Epithelial cell of proximal tubule (primary cell): ENCODE data around the gene IL9. TPM values are rescaled to one million over a fixed set of nuclear protein-coding genes. Genes with fewer than 3 reads are reported as not detected.

ENCODE experiments used
- DNase-seq: peaks from one replicate; pipeline ENCODE4 v3.0.0-alpha.2; 2011; ENCODE audit warnings: low read depth
- H3K4me3 ChIP-seq: 2 replicates; pipeline ENCODE4 v1.5.1; 2011; ENCODE audit warnings: low read depth, mild to moderate bottlenecking, low read length
- total RNA-seq: library from RNA; depleted of rRNA; stranded (reverse); fragments of >200 nt; gene quantifications from 2 replicates; pipeline ENCODE4 v1.2.3, GENCODE V29; 2015
- TF ChIP-seq, protein P1 (sequence below): conservative IDR thresholded peaks from 2 replicates; pipeline ENCODE4 v1.5.1; 2012; ENCODE audit warnings: low read depth, mild to moderate bottlenecking, low read length

The IL9 gene
- total RNA-seq, 1 donor from 2014 or later = not detected

DNA sequence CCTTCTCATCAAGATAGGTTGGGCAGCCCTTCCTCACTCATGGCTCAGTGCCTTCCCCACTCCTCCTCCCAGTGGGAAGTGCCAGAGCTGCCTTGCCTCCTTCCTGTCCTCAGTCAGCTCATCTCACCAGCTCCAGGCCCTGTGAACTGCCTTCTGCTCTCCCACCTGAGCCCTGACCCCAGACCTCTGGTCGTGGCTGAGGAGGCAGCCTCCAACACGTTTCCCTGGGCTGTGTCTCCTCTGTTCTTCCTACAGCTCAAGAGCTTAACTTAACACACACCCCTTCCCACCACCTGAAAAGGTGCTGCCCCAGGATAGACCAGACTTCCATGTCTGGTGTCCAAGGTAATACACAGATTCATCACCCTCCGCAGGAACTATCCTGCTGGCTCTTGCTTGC lies 21.2 kb downstream of the IL9 start:
- no peak overlapping the region for H3K4me3 ChIP-seq
- no peak for DNase-seq
- TF ChIP-seq, protein P1, sequence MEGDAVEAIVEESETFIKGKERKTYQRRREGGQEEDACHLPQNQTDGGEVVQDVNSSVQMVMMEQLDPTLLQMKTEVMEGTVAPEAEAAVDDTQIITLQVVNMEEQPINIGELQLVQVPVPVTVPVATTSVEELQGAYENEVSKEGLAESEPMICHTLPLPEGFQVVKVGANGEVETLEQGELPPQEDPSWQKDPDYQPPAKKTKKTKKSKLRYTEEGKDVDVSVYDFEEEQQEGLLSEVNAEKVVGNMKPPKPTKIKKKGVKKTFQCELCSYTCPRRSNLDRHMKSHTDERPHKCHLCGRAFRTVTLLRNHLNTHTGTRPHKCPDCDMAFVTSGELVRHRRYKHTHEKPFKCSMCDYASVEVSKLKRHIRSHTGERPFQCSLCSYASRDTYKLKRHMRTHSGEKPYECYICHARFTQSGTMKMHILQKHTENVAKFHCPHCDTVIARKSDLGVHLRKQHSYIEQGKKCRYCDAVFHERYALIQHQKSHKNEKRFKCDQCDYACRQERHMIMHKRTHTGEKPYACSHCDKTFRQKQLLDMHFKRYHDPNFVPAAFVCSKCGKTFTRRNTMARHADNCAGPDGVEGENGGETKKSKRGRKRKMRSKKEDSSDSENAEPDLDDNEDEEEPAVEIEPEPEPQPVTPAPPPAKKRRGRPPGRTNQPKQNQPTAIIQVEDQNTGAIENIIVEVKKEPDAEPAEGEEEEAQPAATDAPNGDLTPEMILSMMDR = no peak

DNA sequence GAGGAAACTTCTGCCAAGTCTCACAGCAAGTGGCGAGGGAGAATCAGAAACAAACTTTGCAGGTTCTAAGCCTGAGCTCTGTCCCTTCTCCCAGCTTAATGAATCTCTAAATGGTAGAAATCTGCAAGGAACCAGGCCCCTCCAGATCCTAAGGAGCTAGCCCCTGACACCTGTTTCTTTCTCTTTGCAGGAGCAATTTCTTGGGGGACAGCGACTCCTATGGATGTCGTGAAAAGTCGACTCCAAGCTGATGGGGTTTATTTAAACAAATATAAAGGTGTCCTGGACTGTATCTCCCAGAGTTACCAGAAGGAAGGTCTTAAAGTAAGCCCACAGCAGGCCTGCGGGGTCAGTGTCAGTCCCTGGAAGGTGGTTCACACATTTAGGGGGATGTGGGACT lies 21.8 kb downstream of the IL9 start:
- DNase-seq = no peak
- no peak overlapping the region for H3K4me3 ChIP-seq
- TF ChIP-seq, protein P1 = no peak

DNA sequence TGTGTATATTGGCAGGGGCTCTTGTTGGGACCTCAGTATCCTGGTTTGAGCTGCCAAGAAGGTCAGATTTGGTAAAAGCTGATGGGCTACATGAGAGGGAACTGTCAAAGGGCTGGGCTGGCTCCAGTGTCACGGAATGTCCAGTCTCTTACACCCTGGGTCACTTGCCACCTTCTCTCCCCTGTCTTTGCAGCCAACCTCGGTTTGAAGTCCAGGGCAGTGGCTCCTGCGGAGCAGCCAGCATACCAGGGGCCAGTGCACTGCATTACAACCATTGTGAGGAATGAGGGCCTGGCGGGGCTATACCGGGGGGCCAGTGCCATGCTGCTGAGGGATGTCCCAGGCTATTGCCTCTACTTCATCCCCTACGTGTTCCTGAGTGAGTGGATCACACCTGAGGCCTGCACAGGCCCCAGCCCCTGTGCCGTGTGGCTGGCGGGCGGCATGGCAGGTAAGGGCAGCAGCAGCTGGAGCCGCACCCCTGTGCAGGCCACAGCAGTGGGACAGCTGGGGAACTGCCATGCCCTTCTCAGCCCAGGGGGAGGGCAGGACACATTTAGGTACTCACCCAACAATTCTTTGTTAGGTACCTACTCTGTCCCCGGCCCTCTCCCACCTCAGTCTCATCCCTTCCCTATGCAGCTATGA lies 24.2 kb downstream of the IL9 start:
- no peak for DNase-seq
- TF ChIP-seq, protein P1 = no peak

DNA sequence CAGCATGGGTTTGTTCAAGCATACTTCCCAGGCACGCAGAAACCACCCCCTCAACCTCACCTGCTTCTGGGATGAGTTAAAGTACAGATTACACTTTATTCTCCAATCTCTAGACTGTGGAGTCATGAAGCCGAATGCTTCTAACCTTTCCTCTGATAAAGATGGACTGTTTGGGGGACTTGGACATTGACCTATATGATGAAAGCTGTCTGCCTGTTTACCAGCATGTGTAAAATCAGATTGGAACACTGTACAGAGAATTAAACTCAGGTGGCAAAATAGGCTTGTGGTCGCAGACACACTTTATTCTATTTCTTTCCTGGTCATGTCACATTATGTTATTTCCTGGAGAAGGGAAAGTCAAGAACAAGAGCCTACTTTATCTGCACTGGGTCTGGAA lies 25.7 kb downstream of the IL9 start:
- DNase-seq = no peak
- TF ChIP-seq, protein P1 = no peak
- no peak overlapping the region for H3K4me3 ChIP-seq

More for the DNA sequence above, 24.2 kb downstream of the IL9 start:
- no peak overlapping the region for H3K4me3 ChIP-seq

DNA sequence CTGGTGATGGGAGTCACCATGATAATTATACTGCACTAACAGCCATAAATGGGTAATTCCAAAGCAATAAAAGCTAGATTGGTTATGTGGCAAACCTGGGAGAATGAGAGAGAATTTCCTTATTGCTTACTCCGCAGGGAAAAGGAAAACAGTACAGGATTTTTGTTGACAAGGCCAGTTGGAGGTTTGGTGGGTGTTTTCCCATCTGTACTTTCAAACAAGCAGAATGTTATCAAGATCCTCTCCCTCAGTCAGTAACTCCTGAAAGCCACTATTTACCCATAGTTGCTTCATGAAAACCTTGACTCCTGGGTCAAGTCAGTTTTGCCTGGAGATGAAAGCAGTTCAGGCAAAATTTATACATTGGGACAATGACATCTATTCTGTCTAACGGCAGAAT lies 26.4 kb downstream of the IL9 start:
- no peak for DNase-seq
- TF ChIP-seq, protein P1 = no peak
- H3K4me3 ChIP-seq = no peak overlapping the region

DNA sequence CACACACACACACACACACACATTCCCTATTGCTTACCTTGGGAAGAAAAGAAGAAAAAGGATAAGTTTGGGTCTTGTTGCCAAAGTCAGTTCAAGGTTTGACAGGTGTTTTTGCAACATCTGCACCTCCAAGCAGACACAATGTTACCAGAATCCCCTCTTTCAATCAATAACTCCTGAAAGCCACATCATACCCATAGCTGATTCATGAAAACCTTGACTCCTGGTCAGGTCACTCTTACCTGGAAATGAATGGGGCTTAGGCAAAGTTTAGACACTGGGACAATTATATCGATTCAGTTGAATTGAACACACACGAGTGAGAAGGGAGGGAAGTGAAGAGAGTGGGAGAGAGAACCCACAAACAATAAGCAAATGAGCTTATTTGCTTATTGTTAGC lies 27.0 kb downstream of the IL9 start:
- DNase-seq = no peak
- H3K4me3 ChIP-seq = no peak overlapping the region
- TF ChIP-seq, protein P1 = no peak

DNA sequence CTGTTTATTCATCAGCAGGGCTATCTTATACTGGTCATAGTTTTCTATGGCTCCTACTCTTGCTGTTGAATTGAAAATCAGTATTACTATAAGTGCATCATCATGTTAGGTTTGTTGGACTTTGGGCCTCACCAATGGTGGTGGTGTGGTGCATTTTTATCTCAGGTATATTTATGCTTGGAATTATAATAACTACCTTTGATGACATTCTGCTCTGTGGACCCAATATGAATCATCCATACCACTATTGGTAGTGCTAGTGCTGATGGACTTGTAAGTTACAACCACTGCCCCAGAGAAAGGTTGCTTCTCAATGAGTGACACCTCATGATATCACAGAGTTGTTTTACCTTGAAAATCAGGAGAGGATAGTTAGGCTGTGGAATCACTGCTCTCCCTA lies 28.0 kb downstream of the IL9 start:
- TF ChIP-seq, protein P1 = no peak
- DNase-seq = no peak
- H3K4me3 ChIP-seq = no peak overlapping the region
